ENCODE measurements around the gene ITGA11.

GRCh38 chr15:68264282-68264681 lies 167.7 kb downstream of the ITGA11 start:
- TF ChIP-seq CTCF (conservative IDR thresholded peaks at IDR 0.05; ENCODE audit: low read length) = no peak
- no peak for TF ChIP-seq EZH2phosphoT487 (IDR thresholded peaks at IDR 0.05; ENCODE audit: borderline replicate concordance, low read depth, low read length)
